ENCODE measurements around the gene RUNX2. TPM values are rescaled to one million over a fixed set of nuclear protein-coding genes. Genes with fewer than 3 reads are reported as not detected.

Gene RUNX2
- total RNA-seq, 2 donors from 2014 or later = 30.8 to 33.7 TPM

GRCh38 chr6:45633272-45633908 lies 305.3 kb downstream of the RUNX2 start:
- H3K36me3 Mint-ChIP-seq (ENCODE audit: low read depth) = no peaks in the 10 kb centered on the region
- H3K4me1 Mint-ChIP-seq = peaks cover 15% of the 10 kb centered on the region
- H3K27ac Mint-ChIP-seq = no peak overlapping the region
- H3K9me3 Mint-ChIP-seq = no peaks in the 10 kb centered on the region
- peak; percentile 70 for ATAC-seq (replicated peaks)
- H3K4me3 Mint-ChIP-seq = peak overlapping the region; percentile 58
- no peaks in the 10 kb centered on the region for H3K27me3 Mint-ChIP-seq

GRCh38 chr6:45634231-45634630 lies 306.1 kb downstream of the RUNX2 start:
- Mint-ChIP-seq H3K4me3 (no peak overlapping the region), H3K27me3 (no peaks in the 10 kb centered on the region), H3K4me1 (peaks cover 10% of the 10 kb centered on the region), H3K27ac (no peak overlapping the region), H3K36me3 (ENCODE audit: low read depth) (no peaks in the 10 kb centered on the region), H3K9me3 (no peaks in the 10 kb centered on the region)
- no peak for ATAC-seq (replicated peaks)

GRCh38 chr6:45635284-45635867 lies 307.2 kb downstream of the RUNX2 start:
- ATAC-seq (replicated peaks) = no peak
- Mint-ChIP-seq H3K4me3 (no peak overlapping the region), H3K27me3 (no peaks in the 10 kb centered on the region), H3K36me3 (ENCODE audit: low read depth) (no peaks in the 10 kb centered on the region), H3K27ac (no peak overlapping the region), H3K9me3 (no peaks in the 10 kb centered on the region), H3K4me1 (peaks cover 9% of the 10 kb centered on the region)

- H3K27me3 Mint-ChIP-seq = no peaks in the 10 kb centered on the region
- no peaks in the 10 kb centered on the region for H3K9me3 Mint-ChIP-seq
- no peak overlapping the region for H3K4me3 Mint-ChIP-seq
- no peak overlapping the region for H3K27ac Mint-ChIP-seq
- H3K4me1 Mint-ChIP-seq = peaks cover 7% of the 10 kb centered on the region
- H3K36me3 Mint-ChIP-seq (ENCODE audit: low read depth) = no peaks in the 10 kb centered on the region
- ATAC-seq (replicated peaks) = no peak
Measured at GRCh38 chr6:45637056-45637455, 308.9 kb downstream of the RUNX2 start.

GRCh38 chr6:45637611-45638257 lies 309.6 kb downstream of the RUNX2 start:
- ATAC-seq (replicated peaks) = no peak
- Mint-ChIP-seq H3K9me3 (no peaks in the 10 kb centered on the region), H3K27me3 (no peaks in the 10 kb centered on the region), H3K4me1 (peaks cover 4% of the 10 kb centered on the region), H3K27ac (no peak overlapping the region), H3K36me3 (ENCODE audit: low read depth) (no peaks in the 10 kb centered on the region), H3K4me3 (no peak overlapping the region)

GRCh38 chr6:45640081-45640491 lies 312.0 kb downstream of the RUNX2 start:
- Mint-ChIP-seq H3K27me3 (no peaks in the 10 kb centered on the region), H3K36me3 (ENCODE audit: low read depth) (no peaks in the 10 kb centered on the region), H3K4me1 (peaks cover 6% of the 10 kb centered on the region), H3K27ac (no peak overlapping the region), H3K4me3 (no peak overlapping the region), H3K9me3 (peaks cover under 1% of the 10 kb centered on the region)
- ATAC-seq (replicated peaks) = no peak

- no peaks in the 10 kb centered on the region for H3K36me3 Mint-ChIP-seq (ENCODE audit: low read depth)
- no peak overlapping the region for H3K4me3 Mint-ChIP-seq
- no peak for ATAC-seq (replicated peaks)
- H3K9me3 Mint-ChIP-seq = peaks cover 6% of the 10 kb centered on the region
- H3K27ac Mint-ChIP-seq = no peak overlapping the region
- peaks cover 13% of the 10 kb centered on the region for H3K4me1 Mint-ChIP-seq
- no peaks in the 10 kb centered on the region for H3K27me3 Mint-ChIP-seq
Measured at GRCh38 chr6:45640811-45641210, 312.7 kb downstream of the RUNX2 start.

GRCh38 chr6:45642331-45643125 lies 314.4 kb downstream of the RUNX2 start:
- no peak overlapping the region for H3K4me3 Mint-ChIP-seq
- peaks cover 6% of the 10 kb centered on the region for H3K9me3 Mint-ChIP-seq
- H3K36me3 Mint-ChIP-seq (ENCODE audit: low read depth) = no peaks in the 10 kb centered on the region
- peaks cover 20% of the 10 kb centered on the region for H3K4me1 Mint-ChIP-seq
- no peak for ATAC-seq (replicated peaks)
- H3K27me3 Mint-ChIP-seq = no peaks in the 10 kb centered on the region
- no peak overlapping the region for H3K27ac Mint-ChIP-seq

- Mint-ChIP-seq H3K4me3 (no peak overlapping the region), H3K27me3 (no peaks in the 10 kb centered on the region), H3K4me1 (peaks cover 20% of the 10 kb centered on the region), H3K9me3 (peaks cover 6% of the 10 kb centered on the region), H3K27ac (no peak overlapping the region), H3K36me3 (ENCODE audit: low read depth) (no peaks in the 10 kb centered on the region)
- ATAC-seq (replicated peaks) = no peak
Measured at GRCh38 chr6:45643126-45643525, 315.0 kb downstream of the RUNX2 start.

- H3K4me1 Mint-ChIP-seq = peaks cover 20% of the 10 kb centered on the region
- H3K9me3 Mint-ChIP-seq = peaks cover 6% of the 10 kb centered on the region
- peak overlapping the region; percentile 79 for H3K27ac Mint-ChIP-seq
- no peak for ATAC-seq (replicated peaks)
- no peaks in the 10 kb centered on the region for H3K36me3 Mint-ChIP-seq (ENCODE audit: low read depth)
- H3K27me3 Mint-ChIP-seq = no peaks in the 10 kb centered on the region
- H3K4me3 Mint-ChIP-seq = no peak overlapping the region
Measured at GRCh38 chr6:45644720-45645119, 316.6 kb downstream of the RUNX2 start.

GRCh38 chr6:45645302-45645701 lies 317.2 kb downstream of the RUNX2 start:
- Mint-ChIP-seq H3K27me3 (no peaks in the 10 kb centered on the region), H3K4me3 (peak overlapping the region; percentile 39), H3K27ac (peak overlapping the region; percentile 79), H3K9me3 (peaks cover 6% of the 10 kb centered on the region), H3K36me3 (ENCODE audit: low read depth) (no peaks in the 10 kb centered on the region), H3K4me1 (peaks cover 20% of the 10 kb centered on the region)
- ATAC-seq (replicated peaks) = peak; percentile 95

GRCh38 chr6:45647341-45648261 lies 319.5 kb downstream of the RUNX2 start:
- no peak for ATAC-seq (replicated peaks)
- Mint-ChIP-seq H3K4me3 (no peak overlapping the region), H3K27me3 (no peaks in the 10 kb centered on the region), H3K27ac (peak overlapping the region; percentile 59), H3K9me3 (peaks cover 6% of the 10 kb centered on the region), H3K4me1 (peaks cover 20% of the 10 kb centered on the region), H3K36me3 (ENCODE audit: low read depth) (no peaks in the 10 kb centered on the region)

GRCh38 chr6:45648262-45648620 lies 320.1 kb downstream of the RUNX2 start:
- Mint-ChIP-seq H3K4me3 (no peak overlapping the region), H3K27me3 (no peaks in the 10 kb centered on the region), H3K36me3 (ENCODE audit: low read depth) (no peaks in the 10 kb centered on the region), H3K9me3 (peaks cover 6% of the 10 kb centered on the region), H3K4me1 (peaks cover 21% of the 10 kb centered on the region), H3K27ac (no peak overlapping the region)
- no peak for ATAC-seq (replicated peaks)
